ENCODE data around the gene RAB32. TPM values are rescaled to one million over a fixed set of nuclear protein-coding genes. Genes with fewer than 3 reads are reported as not detected.

RAB32 gene
- total RNA-seq, result 117 and 121 TPM in 2 replicates

GRCh38 chr6:146543211-146543939 lies at the start of gene RAB32:
Gene RAB32 (plus strand): TSS chr6:146543833. CDS start chr6:146543872, 39 bp downstream.

GRCh38 chr6:146598772-146599405 lies 55.3 kb downstream of the RAB32 start, which contains the start of gene ADGB:
Gene ADGB (plus strand): TSS chr6:146598972. CDS start chr6:146599041, 69 bp downstream.

Other genes starting within 250 kb of the RAB32 start
- not detected in 2 replicates for gene ADGB, start 55.1 kb downstream of the RAB32 start, total RNA-seq

All from bronchus fibroblast of lung (primary cell).